WI38 (cell line): ENCODE data around the gene GART.

Experiments
- H3K4me3 ChIP-seq: 2 replicates; pipeline ENCODE4 v1.5.1; 2011; ENCODE audit warnings: low read depth, mild to moderate bottlenecking, control low read depth, low read length
- TF ChIP-seq, protein P1 (sequence below): IDR thresholded peaks from 2 replicates; pipeline ENCODE4 v1.5.1; 2012; ENCODE audit warnings: low read depth, mild to moderate bottlenecking, control low read depth, low read length

GART gene

DNA sequence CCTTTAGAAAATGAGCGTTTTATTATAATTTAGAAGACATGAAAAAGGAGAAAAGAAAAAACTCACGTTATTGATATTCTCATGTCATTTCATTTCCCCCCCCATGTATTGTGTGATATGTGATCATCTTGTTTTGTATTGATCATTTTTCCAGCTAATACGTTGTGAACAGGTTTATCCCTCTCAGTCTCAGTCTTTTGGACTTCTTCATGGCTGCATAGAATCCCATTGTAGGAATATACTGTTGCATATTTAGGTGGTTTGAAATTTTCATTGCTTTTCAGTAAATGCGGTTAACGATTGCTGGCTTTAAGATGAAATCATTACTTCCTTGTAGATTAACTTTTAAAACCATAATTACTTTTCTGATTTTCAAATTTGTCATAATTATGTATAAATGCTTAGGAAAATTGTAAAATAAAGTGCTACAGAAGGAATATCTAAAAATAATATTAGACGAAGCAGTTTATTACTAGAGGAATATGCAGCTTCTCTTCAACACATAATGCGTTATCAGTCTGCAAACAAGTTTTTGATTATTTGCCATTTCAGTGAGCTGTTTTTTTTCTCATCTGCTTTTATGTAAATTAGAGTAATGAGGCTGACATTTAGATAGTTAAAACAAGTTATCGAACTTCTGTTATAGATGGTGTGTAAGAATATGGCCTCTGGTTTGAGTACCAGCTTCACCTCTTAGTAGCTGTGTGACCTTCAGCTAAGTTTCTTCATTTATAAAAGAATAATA is 2.7 kb upstream of the GART start:
- TF ChIP-seq, protein P1, sequence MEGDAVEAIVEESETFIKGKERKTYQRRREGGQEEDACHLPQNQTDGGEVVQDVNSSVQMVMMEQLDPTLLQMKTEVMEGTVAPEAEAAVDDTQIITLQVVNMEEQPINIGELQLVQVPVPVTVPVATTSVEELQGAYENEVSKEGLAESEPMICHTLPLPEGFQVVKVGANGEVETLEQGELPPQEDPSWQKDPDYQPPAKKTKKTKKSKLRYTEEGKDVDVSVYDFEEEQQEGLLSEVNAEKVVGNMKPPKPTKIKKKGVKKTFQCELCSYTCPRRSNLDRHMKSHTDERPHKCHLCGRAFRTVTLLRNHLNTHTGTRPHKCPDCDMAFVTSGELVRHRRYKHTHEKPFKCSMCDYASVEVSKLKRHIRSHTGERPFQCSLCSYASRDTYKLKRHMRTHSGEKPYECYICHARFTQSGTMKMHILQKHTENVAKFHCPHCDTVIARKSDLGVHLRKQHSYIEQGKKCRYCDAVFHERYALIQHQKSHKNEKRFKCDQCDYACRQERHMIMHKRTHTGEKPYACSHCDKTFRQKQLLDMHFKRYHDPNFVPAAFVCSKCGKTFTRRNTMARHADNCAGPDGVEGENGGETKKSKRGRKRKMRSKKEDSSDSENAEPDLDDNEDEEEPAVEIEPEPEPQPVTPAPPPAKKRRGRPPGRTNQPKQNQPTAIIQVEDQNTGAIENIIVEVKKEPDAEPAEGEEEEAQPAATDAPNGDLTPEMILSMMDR, result no peak
- peak overlapping the region; percentile 92 for H3K4me3 ChIP-seq

DNA sequence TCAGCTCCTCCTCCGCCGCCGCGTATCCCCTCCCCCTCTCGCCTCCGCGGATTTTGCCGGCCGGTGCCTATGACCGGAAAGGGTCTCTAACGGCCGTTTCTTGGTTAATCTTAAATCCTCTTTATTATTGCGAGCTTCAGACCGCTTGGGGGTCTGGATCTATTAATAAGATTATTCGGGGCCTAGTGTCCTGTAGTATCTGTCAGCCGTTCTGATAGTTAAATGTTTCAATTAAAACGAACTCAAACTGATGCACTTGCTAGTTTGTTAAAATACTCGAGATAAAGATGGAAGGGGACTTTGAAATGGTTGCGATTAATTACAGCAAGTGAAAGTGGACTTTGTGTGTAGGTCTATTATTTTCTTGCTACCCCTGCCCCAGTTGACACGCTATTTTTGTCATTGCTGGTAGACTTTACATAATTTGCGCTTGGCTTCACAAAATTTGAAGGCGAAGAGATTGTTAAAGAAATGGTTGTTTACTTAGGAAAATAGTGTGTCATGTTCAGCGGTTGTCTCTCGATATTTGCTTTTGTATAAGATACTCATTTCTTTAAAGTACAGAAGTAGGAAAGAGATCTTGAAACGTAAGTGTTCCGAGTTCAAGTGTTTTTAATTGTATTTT is 1.7 kb upstream of the GART start:
- TF ChIP-seq, protein P1, result no peak
- peak overlapping the region; percentile 92 for H3K4me3 ChIP-seq

DNA sequence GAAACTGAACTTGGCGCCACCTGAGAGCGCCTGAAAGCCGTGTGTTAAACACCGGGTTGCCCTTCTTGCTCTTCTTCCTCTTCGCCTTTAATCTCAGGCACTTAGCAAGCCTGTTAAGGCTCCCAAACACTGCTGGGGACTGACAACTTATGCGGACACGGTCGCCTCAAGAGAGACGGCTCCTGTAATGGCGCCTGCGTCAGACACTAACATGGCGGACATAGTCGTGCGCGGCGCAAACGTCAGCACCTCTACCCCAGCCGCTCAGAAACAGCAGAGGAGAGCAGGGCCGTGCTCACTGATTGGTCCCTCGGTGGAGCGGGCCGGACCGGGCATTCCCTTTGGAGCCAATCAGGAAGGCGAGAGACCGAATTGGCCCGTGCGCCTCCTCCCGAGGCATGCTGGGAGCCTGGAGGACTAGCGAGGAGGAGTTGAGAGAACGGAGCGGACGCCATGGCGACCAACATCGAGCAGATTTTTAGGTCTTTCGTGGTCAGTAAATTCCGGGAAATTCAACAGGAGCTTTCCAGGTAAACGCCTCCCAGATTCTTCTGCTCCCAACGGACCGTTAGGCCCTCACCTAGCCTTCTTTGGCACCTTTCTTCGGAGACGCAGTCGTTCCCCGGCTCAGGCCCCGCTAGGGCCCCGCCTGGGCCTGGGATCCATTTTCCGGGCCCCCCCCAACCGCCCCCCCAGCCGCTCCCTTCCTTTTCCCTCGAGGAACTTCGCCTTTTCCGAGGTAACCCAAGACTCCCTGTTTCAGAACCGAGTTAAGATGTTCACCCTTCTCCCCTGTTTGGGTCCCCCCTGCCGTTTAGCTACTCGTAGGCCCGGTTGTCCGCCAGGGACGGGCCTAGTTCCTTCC is 955 bp upstream of the GART start, which contains the start of gene SON:
Gene SON (plus strand): TSS at position 399 of the 865 bp plus-strand sequence. CDS start 55 bp downstream, at position 454.
- TF ChIP-seq, protein P1, result no peak

DNA sequence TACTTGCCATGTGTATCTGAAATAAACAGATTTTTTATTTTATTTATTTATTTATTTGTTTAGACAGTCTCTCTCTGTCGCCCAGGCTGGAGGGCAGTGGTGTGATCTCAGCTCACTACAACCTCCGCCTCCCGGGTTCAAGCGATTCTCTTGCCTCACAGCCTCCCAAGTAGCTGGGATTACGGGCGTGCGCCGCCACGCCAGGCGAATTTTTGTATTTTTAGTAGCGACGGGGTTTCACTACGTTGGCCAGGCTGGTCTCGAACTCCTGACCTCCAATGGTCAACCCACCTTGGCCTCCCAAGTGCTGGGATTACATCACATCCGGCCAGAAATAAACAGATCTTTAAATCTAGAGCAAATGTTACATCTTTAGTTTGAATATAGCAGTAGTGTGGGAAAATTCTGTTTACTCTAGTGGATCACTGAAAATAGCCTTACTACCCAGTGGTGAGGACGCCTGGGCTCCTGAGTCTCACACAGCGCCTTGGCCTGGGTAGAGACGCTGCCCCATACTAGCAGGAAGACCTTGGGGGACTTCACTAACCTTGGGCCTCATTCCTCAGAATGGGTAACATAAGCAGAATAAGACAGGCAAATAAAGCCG is 709 bp downstream of the GART start:
- peak overlapping the region; percentile 92 for H3K4me3 ChIP-seq
- TF ChIP-seq, protein P1, result no peak

More for the DNA sequence above, 955 bp upstream of the GART start, which contains the start of gene SON:
- H3K4me3 ChIP-seq, result peak within 1 kb of the TSS; percentile 92

DNA sequence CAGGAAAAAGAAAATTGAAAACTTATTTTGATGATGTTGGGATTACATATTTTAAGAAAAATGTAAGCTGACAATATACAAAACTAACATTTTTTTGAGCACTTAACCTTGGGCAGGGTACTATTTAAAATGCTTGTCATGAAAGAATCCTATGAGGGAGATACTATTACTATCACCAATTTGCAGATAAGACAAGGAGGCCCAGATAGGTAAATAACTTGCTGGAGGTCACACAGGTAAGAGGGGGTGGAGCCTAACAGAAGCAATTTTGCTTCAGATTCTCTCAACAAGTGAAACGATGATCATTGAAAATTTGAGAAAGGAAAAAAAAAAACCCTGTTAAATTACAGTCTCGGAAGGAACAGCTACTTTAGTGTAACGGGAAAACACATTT is 1.2 kb downstream of the GART start:
- no peak overlapping the region for H3K4me3 ChIP-seq
- TF ChIP-seq, protein P1, result no peak

DNA sequence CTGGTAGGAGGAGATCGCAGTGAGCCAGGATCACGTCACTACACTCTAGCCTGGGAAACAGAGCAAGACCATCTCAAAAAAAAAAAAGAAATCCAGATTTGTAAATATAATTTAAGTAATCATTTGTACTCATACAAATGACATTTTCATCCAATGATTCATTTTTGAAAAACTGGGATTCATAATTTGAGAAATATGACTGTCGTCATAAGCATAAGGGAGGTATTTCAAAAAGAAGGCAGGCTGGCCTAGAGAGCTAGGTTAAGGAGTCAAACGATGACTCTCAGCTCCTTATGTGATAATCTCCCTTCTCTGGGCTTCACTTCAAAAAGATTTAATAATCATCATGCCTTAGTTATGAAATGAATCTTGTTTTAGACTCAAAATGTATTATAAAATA is 2.3 kb downstream of the GART start:
- TF ChIP-seq, protein P1, result no peak
- no peak overlapping the region for H3K4me3 ChIP-seq
